RPMI8226 (cell line): ENCODE results near the gene HCST.
"Not testable (repeated sequence)": the region's sequence is repeated elsewhere in the genome, so short reads cannot be mapped to it uniquely, and the experiment has no call there.

Experiments used
- DNase-seq: peaks from one replicate; pipeline ENCODE4 v3.0.0-alpha.2; 2015

HCST gene

DNA sequence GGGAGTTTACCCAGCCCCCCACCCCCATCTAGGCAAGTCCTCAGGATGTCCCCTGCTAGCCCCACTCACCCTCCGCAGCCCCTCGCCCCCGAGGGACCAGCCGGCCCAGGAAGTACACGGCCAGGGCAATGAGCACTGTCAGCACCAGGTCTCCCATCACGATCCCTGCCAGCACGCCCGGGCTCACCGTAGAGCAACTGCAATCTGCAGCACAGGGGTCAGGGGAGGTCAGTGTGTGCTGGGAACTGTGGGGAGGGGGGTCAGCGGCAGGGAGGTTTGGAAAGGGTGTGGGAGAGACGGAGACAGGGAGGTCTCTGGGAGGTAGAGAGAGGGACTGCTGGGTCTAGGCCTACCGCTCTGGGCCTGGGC is 5.0 kb downstream of the HCST start:
- no peak for DNase-seq

DNA sequence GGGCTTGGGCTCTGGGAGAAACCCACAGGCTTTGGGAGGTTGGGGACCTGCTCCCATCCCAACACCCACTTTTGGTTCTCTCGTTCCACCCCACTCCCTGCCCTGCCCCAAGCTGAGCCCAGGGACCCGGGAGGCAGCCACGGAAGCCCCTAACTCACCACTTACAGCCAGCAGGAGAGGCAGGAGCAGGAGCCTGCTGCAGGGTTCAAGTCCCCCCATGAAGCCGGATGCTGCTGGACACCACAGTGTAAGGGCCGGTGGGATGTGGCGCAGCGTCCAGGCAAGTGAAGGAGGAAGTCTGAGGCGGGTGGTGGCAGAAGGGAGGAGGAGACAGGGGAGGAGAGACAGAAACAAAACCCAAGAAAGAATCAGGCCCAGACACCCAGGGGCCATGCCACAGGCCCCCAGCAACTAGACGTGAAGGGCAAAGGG is 5.7 kb downstream of the HCST start, which contains the start of gene TYROBP:
Gene TYROBP, minus strand, starts transcription at position 286 of the 432 bp plus-strand sequence. Its CDS starts 67 bp downstream, at position 219.
- DNase-seq = no peak

DNA sequence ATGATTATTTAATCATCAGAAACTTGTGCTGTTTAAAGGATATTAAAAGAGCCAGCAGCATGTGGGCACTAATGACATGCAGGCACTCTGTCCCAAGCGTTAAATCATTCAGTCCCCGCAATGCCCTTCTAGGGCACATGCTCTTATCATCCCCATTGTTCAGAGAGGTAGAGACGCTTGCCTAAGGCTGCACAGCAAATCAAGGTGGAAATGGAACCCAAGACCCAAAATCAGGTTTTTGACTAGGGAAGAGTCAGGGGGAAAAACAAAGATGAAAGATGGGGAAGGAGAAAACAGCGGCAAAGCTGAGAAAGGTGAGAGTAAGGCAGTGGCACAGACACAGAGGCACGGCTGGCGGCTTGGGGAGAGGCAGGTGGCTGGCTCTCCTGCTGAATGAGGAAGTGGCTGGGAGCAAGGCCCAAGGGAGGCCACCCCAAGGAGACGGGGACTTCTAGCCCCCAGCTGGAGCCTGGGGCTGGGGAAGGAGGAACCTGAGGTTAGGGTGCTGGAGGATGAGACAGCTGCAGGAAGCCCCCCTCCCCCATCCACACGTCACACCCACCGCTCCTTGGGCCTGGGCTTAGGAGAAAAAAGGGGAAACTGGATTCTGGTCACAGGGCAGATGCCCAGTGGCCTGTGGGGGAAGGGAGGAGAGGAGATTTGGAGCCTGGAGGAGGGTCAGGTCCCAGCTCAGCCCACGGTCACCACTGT is 6.8 kb downstream of the HCST start:
- DNase-seq = peak; percentile 85

DNA sequence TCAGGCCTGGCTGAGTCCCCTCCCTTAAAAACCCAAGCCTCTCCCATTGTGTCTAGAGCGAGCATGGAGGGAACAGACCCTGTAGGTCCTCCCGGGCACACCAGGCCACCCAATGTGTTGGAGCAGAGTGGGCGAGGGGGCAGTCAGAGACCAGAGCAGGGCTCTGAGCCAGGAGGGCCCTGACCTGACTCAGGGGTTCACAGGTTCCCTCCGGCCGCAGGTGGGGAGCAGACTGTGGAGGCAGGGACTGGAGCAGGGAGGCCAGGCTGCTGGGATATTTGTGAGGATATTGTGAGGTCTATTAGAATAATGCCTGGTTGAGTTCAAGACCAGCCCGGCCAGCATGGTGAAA is 7.3 kb downstream of the HCST start:
- no peak for DNase-seq

DNA sequence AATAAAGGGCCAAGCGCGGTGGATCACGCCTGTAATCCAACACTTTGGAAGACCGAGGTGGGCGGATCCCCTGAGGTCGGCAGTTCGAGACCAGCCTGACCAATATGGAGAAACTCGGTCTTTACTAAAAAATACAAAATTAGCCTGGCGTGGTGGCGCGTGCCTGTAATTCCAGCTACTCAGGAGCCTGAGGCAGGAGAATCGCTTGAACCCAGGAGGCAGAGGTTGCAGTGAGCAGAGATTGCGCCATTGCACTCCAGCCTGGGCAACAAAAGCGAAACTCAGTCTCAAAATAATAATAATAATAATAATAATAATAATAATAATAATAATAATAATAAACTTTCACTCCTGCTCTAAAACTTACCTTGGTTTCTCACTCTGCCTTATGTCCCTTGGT is 8.0 kb downstream of the HCST start:
- not testable (repeated sequence) for DNase-seq

DNA sequence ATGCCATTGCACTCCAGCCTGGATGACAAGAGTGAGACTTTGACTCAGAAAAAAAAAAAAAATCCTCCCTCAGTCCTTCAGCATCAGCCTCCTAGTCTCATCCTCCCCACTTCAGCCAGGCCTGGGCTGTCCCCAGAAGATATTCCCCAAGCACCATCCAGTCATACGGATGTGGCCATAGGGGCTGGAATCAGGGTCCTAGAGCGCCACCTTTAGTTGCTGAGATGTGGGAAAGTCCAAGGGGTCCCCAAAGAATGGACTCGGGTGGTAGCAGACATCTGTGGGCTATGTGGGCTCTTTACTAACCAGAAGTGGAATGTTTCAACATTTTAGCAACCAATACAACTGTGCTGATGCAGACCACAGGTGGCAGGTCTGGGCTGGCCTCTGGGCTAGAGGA is 8.8 kb downstream of the HCST start:
- no peak for DNase-seq

DNA sequence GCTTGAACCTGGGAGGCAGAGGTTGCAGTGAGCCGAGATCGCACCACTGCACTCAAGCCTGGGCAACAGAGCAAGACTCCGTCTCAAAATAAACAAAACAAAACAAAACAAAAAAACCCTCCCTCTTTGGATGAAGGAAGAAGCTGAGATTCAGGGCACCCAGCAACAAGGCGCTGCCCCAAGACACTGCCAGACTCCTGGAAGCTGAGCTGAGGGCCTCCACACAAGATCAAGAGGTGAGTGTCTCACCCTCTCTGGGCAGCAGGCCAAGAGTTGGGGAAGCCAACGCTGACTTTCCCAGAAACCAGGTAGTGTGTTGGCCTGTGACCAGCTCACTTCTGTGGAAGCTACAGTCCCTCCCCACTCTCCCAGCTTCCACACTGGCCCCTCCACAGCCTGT is 9.5 kb downstream of the HCST start:
- DNase-seq = peak; percentile 76

DNA sequence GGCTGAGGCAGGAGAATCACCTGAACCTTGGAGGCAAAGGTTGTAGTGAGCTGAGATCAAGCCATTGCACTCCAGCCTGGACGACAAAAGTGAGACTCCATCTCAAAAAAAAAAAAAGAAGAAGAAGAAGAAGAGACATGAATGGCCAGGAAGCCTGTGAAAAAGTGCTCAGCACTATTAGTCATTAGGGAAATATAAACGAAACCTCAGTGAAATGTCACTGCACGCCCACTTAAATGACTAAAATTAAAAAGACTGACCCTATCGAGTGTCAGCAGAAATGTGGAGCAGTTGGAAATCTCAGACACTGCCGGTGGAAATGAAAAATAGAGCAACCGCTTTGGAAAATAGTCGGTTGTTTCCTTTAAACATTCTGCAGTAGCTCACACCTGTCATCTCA is 11.3 kb downstream of the HCST start:
- DNase-seq = no peak

DNA sequence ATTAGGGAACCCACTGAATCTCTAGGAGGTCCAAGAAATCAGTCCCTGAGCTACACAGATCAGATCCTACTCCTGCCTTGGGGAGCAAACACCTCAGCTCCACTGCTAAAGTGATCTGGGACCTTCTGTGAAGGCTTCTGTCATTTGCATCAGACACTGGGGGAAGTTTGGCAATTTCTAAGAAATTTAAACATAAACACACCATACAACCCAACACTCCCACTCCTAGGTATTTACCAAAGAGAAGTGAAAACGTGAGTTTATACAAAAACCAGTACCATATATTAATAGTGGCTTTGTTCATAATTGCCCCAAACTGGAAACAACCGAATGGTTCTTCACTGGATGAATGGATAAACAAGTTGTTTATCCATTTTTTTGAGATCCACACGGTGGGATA is 13.1 kb downstream of the HCST start:
- no peak for DNase-seq

DNA sequence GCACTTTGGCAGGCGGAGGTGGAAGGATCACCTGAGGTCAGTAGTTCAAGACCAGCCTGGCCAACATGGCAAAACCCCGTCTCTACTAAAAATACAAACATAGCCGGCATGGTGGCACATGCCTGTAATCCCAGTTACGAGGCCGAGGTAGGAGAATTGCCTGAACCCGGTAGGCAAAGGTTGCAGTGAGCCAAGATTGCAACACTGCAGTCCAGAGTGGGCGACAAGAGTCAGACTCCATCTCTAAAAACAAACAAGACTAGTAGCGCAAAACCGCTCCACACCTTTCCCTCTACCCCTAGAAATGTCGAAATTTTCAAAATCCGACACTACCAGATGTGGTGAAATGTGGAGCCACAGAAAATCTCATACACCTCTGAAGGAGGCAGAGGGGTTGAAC is 17.0 kb downstream of the HCST start:
- no peak for DNase-seq

DNA sequence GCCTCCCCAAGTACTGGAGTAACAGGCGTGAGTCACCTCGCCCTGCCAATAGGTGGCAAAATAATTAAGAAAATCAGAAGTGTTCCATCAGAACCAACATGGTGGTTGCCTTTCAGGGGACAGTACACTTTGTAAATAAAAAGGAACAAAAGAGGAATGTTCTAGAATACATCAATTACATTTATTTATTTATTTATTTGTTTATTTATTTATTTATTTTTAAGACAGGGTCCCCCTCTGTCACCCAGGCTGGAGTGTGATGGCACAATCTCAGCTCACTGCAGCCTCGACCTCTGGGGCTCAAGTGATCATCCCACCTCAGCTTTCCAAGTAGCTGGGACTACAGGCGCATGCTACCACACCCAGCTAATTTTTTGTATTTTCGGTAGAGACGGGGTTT is 18.7 kb downstream of the HCST start:
- DNase-seq = no peak

DNA sequence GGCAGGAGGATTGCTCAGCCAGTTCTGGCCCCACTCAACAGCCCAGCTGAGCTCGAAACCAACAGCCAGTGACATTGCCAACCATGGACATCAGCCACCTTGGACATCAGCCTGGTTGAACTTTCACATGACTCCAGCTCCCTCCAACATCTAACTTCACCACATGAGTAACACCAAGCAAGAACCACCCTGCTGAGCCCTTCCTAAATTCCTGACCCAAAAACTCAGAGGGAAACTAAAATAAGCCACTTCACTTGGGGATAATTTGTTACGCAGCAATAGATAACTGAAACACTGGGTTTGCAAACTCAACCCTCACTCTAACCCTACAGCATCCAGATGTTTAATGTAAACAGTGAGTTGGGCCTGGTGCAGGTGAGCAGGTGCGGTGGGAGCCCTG is 23.2 kb downstream of the HCST start:
- no peak for DNase-seq

DNA sequence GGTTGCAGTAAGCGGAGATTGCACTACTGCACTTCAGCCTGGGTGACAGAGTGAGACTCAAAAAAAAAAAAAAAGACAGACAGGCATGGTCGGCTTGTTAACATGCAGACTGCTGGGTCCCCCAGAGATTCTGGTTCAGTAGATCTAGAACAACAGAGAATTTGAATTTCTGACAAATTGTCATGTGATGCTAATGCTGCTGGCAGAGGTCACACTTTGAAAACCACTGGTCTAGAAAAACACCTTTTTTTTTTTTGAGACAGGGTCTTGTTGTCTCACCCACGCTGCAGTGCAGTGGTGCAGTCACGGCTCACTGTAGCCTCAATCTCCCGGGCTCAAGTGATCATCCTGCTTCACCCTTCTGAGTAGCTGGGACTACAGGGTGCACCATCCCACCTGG is 26.2 kb downstream of the HCST start:
- DNase-seq = no peak

DNA sequence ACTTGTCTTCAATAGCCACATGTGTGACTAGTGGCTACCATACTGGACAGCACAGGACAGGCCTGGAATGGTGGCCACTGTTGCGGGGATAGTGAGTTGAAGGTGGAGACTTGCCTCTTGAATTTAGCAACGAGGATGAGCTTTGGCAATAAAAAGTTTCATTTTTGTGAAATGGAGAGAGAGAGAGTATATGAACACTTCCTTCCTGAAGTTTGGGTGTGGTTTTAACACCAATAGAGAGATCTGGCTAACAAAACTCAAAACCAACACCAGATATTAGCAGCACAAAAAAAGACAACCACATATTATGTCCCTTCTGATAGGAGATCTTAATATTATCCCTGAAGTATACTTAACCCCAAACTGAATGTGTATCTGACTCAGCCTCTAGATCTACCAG is 27.5 kb downstream of the HCST start:
- no peak for DNase-seq

DNA sequence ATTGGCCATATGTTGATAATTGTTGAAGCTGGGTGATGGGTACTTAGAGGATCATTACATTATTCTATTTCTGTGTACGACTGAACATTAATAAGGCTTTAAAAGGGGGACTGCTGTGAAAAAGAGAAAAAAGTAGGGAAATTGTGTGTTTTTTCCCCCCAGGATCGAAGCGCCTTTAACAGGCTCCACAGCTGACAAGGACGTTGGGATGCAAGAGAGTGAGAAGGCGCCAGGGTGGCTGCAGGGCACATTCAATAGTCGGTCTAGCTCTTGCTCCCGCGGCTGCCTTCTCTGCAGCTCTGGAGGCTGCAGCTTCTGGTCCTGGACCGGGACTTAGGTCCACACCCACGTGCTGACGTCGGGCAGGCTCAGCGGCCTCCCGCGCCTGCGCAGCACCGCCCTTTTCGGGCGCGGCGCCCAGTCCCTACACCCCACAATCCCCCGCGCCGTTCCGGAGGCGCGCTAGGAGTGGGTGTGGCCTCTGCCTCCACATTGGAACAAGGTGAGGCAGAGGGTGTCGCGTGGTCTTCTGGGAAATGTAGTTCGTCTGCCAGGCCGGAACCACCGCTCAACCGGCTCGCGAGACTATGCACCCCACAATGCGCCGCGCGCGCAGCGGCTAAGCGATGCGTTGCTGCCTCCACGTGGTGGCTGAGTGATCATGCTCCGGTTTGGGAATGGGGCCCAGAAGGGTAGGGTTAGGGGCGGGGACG is 29.0 kb downstream of the HCST start:
- peak; percentile 98 for DNase-seq

DNA sequence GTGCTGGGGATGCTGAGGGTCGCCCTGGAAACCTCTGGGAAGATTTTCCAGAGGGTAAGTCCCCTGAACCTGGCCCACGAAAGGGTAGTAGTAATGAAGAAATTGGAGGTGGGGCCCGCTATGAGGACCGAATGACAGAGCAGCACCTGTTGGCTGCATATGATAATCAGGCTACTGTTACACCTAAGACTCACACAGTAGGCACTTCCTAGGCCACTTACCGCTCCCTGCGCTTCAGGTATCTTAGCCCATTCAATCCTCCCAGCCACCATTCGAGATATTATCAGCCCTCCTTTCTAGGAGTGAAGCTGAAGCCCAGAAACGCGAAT is 29.5 kb downstream of the HCST start:
- no peak for DNase-seq

DNA sequence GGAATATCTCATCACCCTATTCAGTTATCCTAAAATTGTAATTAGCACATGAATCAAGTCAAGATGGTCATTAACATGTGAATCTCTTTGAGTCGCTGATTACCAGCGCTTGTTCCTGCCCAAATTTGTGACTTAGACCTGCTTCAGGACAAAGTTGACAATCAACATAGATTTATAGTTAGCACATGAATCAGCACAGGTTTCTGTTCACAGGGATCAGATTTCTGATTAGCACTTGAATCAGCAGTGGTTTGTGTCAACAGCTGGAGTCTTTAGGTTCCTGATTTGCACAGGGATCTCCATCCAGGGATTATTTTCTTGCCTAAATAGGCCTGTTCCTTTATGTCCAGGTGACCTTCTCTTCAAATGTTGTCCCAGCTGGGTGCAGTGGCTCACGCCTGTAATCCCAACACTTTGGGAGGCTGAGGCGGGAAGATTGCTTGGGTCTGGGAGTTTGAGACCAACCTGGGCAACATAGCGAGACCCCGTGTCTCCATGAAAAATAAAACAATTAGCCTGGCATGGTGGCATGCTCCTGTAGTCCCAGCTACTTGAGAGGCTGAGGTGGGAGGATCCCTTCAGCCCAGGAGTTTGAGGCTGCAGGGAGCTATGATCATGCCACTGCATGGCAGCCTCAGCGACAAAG is 30.1 kb downstream of the HCST start:
- DNase-seq = no peak

DNA sequence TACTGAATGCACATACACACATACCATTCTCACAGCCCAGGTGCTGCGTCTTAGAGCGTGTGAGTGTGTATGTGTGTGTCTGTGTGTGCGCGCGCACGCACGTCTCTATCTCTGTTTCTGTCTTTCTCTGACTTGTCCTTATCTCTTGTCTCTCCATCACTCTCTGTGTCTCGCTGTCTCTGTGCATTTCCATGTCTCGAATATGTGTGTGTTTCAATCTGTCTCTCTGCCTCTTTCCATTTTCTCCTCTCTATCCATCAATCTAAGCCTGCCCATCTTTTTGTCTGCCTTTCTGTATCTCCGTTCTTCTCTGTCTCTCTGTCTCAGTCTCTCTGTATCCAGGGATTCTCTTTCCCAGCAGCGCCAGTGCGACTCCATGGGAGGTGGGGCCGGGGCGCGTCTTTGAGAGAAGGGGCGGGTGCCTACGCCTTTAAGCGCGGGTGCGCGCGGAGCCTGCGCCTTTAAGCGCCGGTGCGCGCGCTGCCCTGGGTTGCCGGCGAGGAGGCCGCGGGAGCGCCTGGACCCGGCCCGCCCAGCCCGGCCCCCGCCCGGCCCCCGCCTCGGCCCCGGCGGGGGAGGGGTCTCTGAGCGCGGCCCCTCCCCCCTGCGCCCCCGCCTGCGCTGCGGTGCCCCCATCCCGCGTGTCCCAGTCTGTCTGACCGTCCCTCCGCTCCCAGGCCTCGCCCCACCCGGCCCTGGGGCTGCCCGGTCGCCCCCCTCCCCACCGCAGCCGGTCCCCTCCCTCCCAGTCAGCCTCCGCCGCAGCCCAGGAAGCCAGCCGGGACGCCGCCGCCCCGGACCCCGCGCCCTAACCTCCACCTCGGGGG is 33.8 kb downstream of the HCST start, which contains the start of gene LRFN3:
Gene LRFN3, plus strand, starts transcription at position 464 of the 827 bp plus-strand sequence. CDS start 3,052 bp downstream, outside the sequence.
- peak; percentile 26 for DNase-seq

DNA sequence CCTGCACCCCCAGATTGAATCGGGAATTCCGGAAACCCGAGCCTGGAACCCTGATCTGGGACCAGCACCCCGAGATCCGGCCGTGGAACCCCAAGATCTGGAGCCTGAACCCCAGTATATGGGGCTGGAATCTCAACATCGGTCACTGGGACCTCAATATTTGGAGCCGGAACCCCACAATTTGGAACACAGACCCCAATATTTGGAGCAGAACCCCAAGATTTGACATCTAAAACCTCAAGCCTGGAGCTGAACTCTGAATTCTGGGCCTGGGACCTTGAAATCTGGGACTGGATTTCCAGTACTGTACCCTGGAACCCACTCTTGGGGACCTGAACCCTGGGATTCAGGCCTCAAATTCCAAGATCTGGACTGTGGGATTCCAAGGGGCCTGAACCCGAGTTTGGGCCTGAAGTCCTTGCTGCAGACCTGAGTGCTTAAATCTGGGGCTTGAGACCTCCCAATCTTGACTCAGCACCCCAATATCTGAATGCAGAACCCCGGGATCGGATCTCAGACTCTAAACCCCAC is 34.5 kb downstream of the HCST start:
- no peak for DNase-seq

DNA sequence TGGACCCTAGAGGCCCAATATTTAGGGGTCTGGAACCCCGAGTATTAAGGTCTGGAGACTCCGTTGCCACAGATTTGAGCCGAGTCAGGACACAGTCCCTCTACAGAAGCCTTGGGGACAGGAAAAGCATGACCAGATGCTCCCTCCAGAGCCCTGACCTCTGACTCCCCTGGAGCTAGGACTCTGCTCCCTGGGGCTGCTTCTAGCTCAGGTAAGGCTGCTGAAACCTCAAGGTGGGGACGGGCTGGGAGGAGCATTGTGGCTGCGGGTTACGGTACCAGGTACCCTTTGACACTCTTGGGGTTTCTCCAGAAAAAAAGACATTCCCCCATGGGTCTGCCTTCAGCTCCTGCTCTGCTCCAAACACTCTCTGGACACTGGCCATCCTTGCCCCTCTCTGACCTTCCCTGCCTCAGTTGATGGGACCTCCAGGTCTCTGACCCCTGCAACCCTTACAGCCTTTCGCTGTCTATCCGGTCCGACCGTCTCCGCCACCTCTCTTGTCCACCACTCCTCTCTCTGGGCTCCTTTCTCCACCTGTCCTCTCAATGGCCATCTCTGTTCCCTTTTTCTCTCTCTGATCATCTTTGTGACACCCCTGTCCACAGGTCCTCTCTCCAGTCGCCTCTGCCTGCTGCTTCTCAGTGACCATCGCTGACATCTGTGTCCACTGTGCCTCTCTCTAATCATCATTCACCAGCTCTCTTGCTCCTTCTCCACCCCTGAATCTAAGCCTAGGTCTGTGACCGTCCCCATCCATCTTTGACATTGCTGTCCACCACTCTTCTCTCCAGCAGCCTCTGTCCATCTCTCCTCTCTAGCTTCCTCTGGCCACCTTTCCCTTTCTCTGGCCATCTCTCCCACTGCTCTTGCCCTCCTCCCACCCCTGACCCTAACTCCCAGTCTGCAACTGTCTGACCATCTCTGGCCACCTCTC is 35.3 kb downstream of the HCST start:
- DNase-seq = no peak

DNA sequence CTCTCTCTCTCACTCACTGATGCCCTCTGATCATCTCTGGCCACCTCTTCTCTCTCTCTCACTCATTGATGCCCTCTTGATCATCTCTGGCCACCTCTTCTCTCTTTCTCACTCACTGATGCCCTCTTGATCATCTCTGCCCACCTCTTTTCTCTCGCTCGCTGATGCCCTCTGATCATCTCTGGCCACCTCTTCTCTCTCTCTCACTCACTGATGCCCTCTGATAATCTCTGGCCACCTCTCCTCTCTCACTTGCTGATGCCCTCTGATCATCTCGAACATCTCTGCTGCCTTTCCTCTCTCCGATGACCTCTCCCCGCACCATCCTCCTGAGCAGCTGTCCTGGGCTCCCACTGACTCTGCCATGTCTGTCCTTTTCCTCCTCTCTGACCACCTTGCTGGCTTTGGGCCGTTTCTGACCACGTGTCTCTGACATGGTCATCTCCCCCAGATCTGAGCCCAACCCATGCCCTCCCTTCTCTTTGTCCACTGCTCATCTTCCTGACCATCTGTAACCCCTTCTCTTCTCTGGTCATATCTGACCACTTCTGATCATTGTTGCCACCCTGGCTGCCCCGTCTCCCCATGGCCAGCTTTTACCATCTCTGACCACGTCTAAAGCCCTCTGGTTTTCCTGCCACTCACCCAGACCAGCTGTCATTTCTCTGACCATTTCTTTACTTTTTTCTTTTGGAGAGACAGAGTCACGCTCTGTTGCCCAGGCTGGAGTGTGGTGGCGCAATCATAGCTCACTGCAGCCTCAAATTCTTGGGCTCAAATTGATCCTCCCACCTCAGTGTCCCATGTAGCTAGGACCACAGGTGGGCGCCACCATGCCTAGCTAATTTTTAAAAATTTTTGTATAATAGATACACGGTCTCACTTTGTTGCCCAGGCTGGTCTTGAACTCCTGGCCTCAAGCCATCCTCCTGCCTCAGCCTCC is 36.2 kb downstream of the HCST start:
- no peak for DNase-seq
